ENCODE results near the gene KRTAP10-12.

- no peak for TF ChIP-seq CTCF (IDR thresholded peaks at IDR 0.05)
- TF ChIP-seq POLR2A (IDR thresholded peaks at IDR 0.05) = no peak
- TF ChIP-seq POLR2AphosphoS5 (IDR thresholded peaks at IDR 0.05) = no peak
Measured at GRCh38 chr21:44734026-44734745, 37.2 kb downstream of the KRTAP10-12 start.

Data from breast epithelium (tissue), 3 donors.